ENCODE data around the gene EPB41L4B.
A peak's percentile ranks its signal among the peaks of the same experiment; 100 is the strongest.

EPB41L4B gene

GRCh38 chr9:109199676-109200075 lies 121.2 kb downstream of the EPB41L4B start:
- Histone ChIP-seq H3K4me3 (replicated peaks; ENCODE audit: low read depth, low read length) (no peak overlapping the region), H3K27me3 (replicated peaks; ENCODE audit: control insufficient read depth, insufficient read depth, low read length) (no peaks in the 10 kb centered on the region; the same call in 1 of the 2 replicates), H3K36me3 (ENCODE audit: control insufficient read depth, insufficient read depth, low read length) (no peaks in the 10 kb centered on the region)
- no peak for TF ChIP-seq CTCF (IDR thresholded peaks at IDR 0.05; ENCODE audit: insufficient read depth, low read length, poor library complexity, severe bottlenecking)
- DNase-seq (ENCODE audit: extremely low read depth, insufficient read length): no peak

- TF ChIP-seq CTCF (IDR thresholded peaks at IDR 0.05; ENCODE audit: insufficient read depth, low read length, poor library complexity, severe bottlenecking): peak; percentile 46
- Histone ChIP-seq H3K4me3 (replicated peaks; ENCODE audit: low read depth, low read length) (no peak overlapping the region), H3K36me3 (ENCODE audit: control insufficient read depth, insufficient read depth, low read length) (no peaks in the 10 kb centered on the region), H3K27me3 (replicated peaks; ENCODE audit: control insufficient read depth, insufficient read depth, low read length) (no peaks in the 10 kb centered on the region; the same call in 1 of the 2 replicates)
- no peak for DNase-seq (ENCODE audit: extremely low read depth, insufficient read length)
Observed at GRCh38 chr9:109198736-109199382, 122.0 kb downstream of the EPB41L4B start.

- DNase-seq (ENCODE audit: extremely low read depth, insufficient read length): no peak
- Histone ChIP-seq H3K36me3 (ENCODE audit: control insufficient read depth, insufficient read depth, low read length) (no peaks in the 10 kb centered on the region), H3K27me3 (replicated peaks; ENCODE audit: control insufficient read depth, insufficient read depth, low read length) (no peaks in the 10 kb centered on the region), H3K4me3 (replicated peaks; ENCODE audit: low read depth, low read length) (no peak overlapping the region)
- TF ChIP-seq CTCF (IDR thresholded peaks at IDR 0.05; ENCODE audit: insufficient read depth, low read length, poor library complexity, severe bottlenecking): no peak
Observed at GRCh38 chr9:109193974-109194556, 126.8 kb downstream of the EPB41L4B start.

- DNase-seq (ENCODE audit: extremely low read depth, insufficient read length): no peak
- Histone ChIP-seq H3K4me3 (replicated peaks; ENCODE audit: low read depth, low read length) (no peak overlapping the region), H3K27me3 (replicated peaks; ENCODE audit: control insufficient read depth, insufficient read depth, low read length) (no peaks in the 10 kb centered on the region), H3K36me3 (ENCODE audit: control insufficient read depth, insufficient read depth, low read length) (no peaks in the 10 kb centered on the region)
- TF ChIP-seq CTCF (IDR thresholded peaks at IDR 0.05; ENCODE audit: insufficient read depth, low read length, poor library complexity, severe bottlenecking): peak; percentile 62
Observed at GRCh38 chr9:109192732-109193361, 128.0 kb downstream of the EPB41L4B start.

- TF ChIP-seq CTCF (IDR thresholded peaks at IDR 0.05; ENCODE audit: insufficient read depth, low read length, poor library complexity, severe bottlenecking): no peak
- H3K36me3 ChIP-seq (ENCODE audit: control insufficient read depth, insufficient read depth, low read length): no peaks in the 10 kb centered on the region
- no peaks in the 10 kb centered on the region for H3K27me3 ChIP-seq (replicated peaks; ENCODE audit: control insufficient read depth, insufficient read depth, low read length)
- H3K4me3 ChIP-seq (replicated peaks; ENCODE audit: low read depth, low read length): no peak overlapping the region
- no peak for DNase-seq (ENCODE audit: extremely low read depth, insufficient read length)
Observed at GRCh38 chr9:109191746-109192145, 129.1 kb downstream of the EPB41L4B start.
